ENCODE data around the gene DMBT1.

DMBT1 gene

DNA sequence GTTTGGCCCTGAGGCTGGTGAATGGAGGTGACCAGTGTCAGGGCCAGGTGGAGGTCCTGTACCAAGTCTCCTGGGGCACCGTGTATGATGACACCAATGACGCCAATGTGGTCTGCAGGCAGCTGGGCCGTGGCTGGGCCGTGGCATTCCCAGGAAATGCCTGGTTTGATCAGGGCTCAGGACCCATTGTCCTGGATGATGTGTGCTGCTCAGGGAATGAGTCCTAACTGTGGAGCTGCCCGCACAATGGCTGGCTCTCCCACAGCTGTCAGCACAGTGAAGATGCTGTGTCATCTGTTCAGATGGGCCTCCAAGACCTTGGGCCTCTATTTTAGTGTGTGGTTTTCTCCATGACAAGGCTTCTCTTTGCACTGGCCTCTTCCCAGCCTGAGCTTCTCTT is 64.0 kb downstream of the DMBT1 start:
- no peak for DNase-seq (ENCODE audit: low read depth in 1 of 2, low spot score in 1 of 2)
- in situ Hi-C loops (cut with HindIII; ENCODE audit: low pct_unique_long_range_greater_than_20kb, low sequenced_read_pairs) = no loop called here
- no peak for TF ChIP-seq JUND (IDR thresholded peaks at IDR 0.05; ENCODE audit: low read depth)

DNA sequence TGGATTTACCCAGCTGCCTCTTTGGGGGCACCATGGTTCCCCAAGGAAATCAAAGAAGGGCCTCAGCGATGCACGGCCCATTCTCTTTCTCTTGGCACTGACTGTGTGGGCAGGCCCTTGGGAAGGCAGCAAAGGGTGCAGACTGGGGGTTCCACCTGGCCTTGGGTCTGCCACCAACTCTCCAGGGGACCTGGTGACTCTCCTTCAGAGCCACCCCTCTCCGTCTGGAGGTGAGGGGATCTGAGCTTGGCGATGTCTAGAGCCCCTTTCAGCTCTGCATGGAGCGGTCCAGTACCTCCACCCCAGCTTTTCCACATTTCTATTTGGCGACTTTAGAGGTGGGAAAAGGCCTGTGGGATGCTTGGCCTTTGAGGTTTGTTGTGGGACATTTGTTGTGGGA is 70.0 kb downstream of the DMBT1 start:
- TF ChIP-seq JUND (IDR thresholded peaks at IDR 0.05; ENCODE audit: low read depth) = no peak
- DNase-seq (ENCODE audit: low read depth in 1 of 2, low spot score in 1 of 2) = no peak
- in situ Hi-C loops (cut with HindIII; ENCODE audit: low pct_unique_long_range_greater_than_20kb, low sequenced_read_pairs) = no loop called here

DNA sequence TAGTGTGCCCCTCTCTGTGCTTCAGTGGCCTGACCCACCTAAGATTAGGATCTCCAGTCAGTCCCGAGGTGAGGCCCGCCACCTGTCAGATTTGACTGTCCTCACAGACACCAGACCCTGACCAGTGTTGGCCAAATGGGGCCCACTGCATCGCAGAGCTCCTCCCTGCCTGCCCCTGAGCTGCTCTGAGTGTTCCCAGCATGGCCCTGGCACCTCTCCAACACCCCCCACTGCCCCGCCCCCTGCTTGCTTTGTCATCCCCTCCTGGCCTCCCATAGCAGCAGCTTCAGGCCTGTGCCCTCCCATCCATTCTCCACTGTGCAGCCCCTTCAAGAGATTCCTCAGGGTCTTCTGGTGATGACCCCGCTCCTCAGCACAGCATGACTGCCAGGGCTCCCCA is 71.5 kb downstream of the DMBT1 start:
- no peak for TF ChIP-seq JUND (IDR thresholded peaks at IDR 0.05; ENCODE audit: low read depth)
- in situ Hi-C loops (cut with HindIII; ENCODE audit: low pct_unique_long_range_greater_than_20kb, low sequenced_read_pairs) = no loop called here
- no peak for DNase-seq (ENCODE audit: low read depth in 1 of 2, low spot score in 1 of 2)

DNA sequence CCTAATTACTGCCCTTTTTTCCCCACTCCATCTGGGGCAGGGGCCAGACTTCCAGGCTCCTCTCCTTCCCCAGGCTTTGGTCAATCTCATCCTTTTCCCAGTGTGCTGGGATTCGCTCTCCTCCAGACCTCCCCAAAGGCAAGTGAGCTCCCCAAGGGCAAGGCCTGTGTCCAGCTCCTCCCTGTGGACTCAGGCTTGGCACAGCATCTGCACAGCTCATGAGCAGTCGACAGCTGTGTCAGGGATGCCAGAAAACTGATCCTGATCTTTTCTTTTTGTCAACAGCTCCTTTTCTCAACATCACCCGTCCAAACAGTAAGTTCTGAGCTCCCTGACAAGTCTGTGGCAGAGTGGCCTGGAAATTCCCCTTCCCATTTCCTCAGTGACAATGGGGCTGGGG is 72.0 kb downstream of the DMBT1 start:
- in situ Hi-C loops (cut with HindIII; ENCODE audit: low pct_unique_long_range_greater_than_20kb, low sequenced_read_pairs) = no loop called here
- no peak for DNase-seq (ENCODE audit: low read depth in 1 of 2, low spot score in 1 of 2)
- no peak for TF ChIP-seq JUND (IDR thresholded peaks at IDR 0.05; ENCODE audit: low read depth)

DNA sequence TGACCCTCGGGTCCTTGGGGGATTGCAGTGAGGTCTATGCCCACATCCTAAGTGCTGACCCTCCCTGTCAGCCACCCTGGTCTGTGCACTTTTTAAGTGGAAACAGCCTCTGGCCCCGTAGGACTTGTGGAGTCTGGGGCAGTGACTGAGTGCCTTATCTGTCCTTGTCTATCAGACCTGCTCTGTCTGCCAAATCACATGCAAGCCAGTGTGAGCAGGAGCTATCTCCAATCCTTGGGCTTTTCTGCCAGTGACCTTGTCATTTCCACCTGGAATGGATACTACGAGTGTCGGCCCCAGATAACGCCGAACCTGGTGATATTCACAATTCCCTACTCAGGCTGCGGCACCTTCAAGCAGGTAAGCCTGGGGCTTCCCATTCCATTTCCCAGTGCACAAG is 76.4 kb downstream of the DMBT1 start:
- TF ChIP-seq JUND (IDR thresholded peaks at IDR 0.05; ENCODE audit: low read depth) = no peak
- no peak for DNase-seq (ENCODE audit: low read depth in 1 of 2, low spot score in 1 of 2)
- in situ Hi-C loops (cut with HindIII; ENCODE audit: low pct_unique_long_range_greater_than_20kb, low sequenced_read_pairs) = no loop called here

DNA sequence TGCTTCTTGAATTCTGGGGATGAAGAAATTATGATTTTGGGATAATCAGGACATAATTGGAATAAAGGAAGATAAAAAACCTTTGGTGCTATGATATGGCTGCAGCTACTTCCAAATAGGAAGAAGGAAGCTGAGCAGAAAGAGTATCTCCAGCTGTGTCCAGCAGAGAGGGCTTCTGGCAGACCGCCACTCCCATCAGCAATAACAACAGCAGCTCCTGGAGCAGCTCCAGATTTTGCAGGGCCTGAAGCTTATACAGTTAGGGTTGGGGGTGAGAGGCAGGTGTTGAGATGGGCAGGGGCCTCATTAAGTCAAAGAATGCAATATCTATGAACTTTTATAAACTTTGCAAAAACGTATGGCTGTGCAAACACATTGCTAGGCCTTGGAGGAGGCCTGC is 76.8 kb downstream of the DMBT1 start:
- in situ Hi-C loops (cut with HindIII; ENCODE audit: low pct_unique_long_range_greater_than_20kb, low sequenced_read_pairs) = no loop called here
- DNase-seq (ENCODE audit: low read depth in 1 of 2, low spot score in 1 of 2) = no peak
- TF ChIP-seq JUND (IDR thresholded peaks at IDR 0.05; ENCODE audit: low read depth) = no peak

DNA sequence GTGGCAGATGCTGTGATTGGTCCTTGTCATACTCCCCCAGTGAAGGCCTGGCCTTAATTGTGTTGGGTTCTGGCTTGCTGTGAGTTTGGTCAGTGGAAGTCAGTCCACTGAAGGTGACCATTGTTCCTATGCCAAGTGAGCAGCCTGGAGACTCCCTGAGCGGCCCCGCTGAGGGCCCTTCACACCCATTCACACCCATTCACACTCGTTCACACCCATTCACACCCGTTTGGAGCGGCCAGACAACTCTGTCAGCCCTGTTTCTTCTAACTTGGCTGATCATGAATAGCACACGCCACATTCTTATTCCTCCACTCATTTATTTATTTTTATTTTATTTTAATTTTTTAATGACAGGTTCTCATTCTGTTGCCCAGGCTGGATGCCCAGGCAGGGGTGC is 77.6 kb downstream of the DMBT1 start:
- no peak for DNase-seq (ENCODE audit: low read depth in 1 of 2, low spot score in 1 of 2)
- TF ChIP-seq JUND (IDR thresholded peaks at IDR 0.05; ENCODE audit: low read depth) = no peak
- in situ Hi-C loops (cut with HindIII; ENCODE audit: low pct_unique_long_range_greater_than_20kb, low sequenced_read_pairs) = no loop called here

DNA sequence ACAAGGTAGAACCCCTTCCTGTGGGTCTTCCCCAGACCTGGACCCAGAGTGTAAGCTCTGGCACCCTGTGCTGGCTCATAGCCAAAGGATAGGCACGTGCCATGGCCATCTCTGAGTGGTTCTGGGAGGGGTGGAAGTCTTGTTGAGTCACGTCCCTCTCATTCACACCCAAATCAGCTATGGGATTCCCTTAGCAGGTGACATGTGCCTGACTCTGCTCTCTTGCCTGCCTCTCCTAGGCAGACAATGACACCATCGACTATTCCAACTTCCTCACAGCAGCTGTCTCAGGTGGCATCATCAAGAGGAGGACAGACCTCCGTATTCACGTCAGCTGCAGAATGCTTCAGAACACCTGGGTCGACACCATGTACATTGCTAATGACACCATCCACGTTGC is 79.2 kb downstream of the DMBT1 start:
- in situ Hi-C loops (cut with HindIII; ENCODE audit: low pct_unique_long_range_greater_than_20kb, low sequenced_read_pairs) = no loop called here
- DNase-seq (ENCODE audit: low read depth in 1 of 2, low spot score in 1 of 2) = no peak
- TF ChIP-seq JUND (IDR thresholded peaks at IDR 0.05; ENCODE audit: low read depth) = no peak

DNA sequence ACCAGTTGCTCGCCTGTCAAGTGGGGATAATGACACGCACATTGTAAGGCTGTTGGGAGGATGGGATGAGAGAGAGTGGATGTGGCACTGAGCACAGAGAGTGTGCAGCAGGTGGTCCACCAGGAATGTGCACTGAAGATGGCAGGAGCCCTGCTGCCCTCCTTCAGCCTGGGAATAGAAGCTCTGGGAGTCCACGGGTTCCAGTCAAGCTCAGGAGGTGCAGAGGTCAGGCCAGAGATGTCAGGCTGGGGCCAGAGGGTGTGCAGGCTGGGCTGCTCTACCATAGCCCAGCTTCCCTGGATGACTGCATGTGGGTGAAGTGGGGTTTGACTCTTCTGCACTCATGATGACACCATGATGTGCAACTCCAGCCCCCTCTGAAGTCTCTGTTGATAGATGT is 80.4 kb downstream of the DMBT1 start:
- TF ChIP-seq JUND (IDR thresholded peaks at IDR 0.05; ENCODE audit: low read depth) = no peak
- DNase-seq (ENCODE audit: low read depth in 1 of 2, low spot score in 1 of 2) = no peak
- in situ Hi-C loops (cut with HindIII; ENCODE audit: low pct_unique_long_range_greater_than_20kb, low sequenced_read_pairs) = no loop called here

DNA sequence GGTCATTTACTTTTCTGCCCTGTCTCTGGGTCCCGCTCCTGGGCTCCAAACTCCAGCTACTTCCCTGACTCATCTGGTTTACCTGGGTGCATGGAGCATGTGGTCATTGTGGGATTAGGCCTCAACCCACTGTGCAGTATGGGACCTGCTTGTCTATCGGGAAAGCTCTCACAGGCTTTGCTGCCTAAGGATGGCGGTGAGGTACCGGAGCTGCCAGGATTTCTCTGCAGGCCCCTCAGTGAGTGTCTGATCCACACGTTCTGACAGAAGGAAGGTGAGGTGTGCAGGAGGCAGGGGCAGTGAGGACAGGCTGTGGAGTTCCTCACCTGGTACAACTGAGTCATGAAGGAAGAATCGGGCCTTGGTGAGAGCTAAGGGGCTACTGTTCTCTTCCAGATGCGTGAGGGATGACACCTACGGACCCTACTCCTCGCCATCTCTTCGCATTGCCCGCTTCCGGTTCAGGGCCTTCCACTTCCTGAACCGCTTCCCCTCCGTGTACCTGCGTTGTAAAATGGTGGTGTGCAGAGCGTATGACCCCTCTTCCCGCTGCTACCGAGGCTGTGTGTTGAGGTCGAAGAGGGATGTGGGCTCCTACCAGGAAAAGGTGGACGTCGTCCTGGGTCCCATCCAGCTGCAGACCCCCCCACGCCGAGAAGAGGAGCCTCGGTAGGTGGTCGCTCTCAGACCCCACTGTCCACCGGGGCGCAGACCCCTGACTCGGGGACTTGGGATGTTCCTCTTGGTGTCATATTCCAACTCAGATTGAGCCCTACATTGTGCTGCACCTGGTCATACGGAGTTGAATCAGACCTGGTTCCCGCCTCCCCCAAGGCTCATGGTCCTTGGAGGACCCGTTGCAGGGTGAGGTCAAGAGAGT is 82.4 kb downstream of the DMBT1 start:
- TF ChIP-seq JUND (IDR thresholded peaks at IDR 0.05; ENCODE audit: low read depth) = no peak
- in situ Hi-C loops (cut with HindIII; ENCODE audit: low pct_unique_long_range_greater_than_20kb, low sequenced_read_pairs) = no loop called here

DNA sequence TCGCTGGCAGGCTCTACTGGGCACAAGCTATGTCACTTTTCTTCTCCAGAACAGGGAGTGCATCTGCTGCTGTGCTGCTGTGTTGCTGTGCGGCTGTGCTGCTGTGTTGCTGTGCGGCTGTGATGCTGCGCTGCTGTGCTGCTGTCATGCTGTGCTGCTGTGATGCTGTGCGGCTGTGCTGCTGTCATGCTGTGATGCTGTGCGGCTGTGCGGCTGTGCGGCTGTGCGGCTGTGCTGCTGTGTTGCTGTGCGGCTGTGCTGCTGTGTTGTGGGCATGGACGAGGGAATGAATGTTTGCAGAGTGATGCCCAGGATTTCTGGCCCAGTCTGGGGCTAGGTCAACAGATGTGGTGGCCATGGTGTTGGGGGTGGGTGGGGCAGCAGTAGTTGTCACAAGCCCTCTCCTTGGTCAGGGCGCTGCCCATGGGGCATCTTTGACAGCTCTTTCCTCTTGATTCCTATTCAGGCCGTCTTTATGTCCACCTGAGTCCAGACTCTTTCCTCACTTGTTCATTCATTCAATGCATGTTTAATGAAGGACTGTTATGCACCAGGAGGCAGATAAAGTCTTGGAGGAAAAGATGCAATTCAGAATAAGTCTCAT is 83.5 kb downstream of the DMBT1 start:
- DNase-seq (ENCODE audit: low read depth in 1 of 2, low spot score in 1 of 2) = no peak
- no peak for TF ChIP-seq JUND (IDR thresholded peaks at IDR 0.05; ENCODE audit: low read depth)
- in situ Hi-C loops (cut with HindIII; ENCODE audit: low pct_unique_long_range_greater_than_20kb, low sequenced_read_pairs) = no loop called here

More for the DNA sequence above, 82.4 kb downstream of the DMBT1 start:
- DNase-seq (ENCODE audit: low read depth in 1 of 2, low spot score in 1 of 2) = no peak

DNA sequence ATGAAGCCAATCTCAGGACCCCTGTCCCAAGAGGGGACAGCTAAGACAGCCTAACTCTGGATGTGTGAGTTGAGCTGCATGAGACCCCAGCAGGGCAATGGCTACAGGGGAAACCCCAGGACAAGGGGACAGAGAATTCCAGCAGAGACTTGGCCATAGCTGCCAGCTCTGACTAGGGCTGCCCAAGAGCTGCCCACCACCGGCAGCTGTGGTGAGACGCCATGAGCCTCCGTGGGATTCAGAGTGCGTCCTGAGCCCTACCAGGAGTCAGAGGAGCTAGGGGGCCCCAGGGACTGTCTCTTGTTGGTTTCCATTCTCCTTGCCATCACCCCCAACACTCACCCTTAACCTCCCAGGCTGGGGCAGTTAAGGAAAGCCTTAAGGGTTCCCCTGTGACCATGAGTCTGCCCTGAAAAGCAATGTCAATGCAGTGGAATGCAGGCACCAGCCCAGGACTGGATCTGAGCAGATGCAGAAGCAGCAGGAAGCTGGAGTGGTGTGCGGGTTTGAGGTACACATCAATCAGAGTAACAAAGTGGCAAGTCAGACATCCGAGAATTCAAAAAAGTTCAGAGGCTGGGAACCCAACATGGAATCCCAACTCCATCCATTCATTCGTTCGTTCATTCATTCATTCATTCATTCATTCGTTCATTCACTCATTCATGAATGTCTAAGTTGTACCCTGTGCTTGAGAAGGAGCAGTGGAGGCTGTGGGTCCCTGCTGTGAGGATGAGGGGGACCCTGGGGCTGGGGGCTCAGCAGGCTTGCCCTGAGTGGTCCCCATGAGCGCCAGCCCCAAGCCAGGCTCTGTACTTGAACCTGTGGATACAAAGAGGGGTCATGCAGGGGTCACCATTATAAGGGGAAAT is 86.2 kb downstream of the DMBT1 start:
- TF ChIP-seq JUND (IDR thresholded peaks at IDR 0.05; ENCODE audit: low read depth) = no peak
- no peak for DNase-seq (ENCODE audit: low read depth in 1 of 2, low spot score in 1 of 2)
- in situ Hi-C loops (cut with HindIII; ENCODE audit: low pct_unique_long_range_greater_than_20kb, low sequenced_read_pairs) = no loop called here

Data from T47D (cell line).